Measurements from ENCODE around the gene RPS14. TPM values are rescaled to one million over a fixed set of nuclear protein-coding genes. Genes with fewer than 3 reads are reported as not detected.

The RPS14 gene
- total and polyA plus RNA-seq, 2 of the 8 experiments (the other 6 are each of a cell fraction or from before 2014, with no cell fraction given) = 2,548 to 6,423 TPM

DNA sequence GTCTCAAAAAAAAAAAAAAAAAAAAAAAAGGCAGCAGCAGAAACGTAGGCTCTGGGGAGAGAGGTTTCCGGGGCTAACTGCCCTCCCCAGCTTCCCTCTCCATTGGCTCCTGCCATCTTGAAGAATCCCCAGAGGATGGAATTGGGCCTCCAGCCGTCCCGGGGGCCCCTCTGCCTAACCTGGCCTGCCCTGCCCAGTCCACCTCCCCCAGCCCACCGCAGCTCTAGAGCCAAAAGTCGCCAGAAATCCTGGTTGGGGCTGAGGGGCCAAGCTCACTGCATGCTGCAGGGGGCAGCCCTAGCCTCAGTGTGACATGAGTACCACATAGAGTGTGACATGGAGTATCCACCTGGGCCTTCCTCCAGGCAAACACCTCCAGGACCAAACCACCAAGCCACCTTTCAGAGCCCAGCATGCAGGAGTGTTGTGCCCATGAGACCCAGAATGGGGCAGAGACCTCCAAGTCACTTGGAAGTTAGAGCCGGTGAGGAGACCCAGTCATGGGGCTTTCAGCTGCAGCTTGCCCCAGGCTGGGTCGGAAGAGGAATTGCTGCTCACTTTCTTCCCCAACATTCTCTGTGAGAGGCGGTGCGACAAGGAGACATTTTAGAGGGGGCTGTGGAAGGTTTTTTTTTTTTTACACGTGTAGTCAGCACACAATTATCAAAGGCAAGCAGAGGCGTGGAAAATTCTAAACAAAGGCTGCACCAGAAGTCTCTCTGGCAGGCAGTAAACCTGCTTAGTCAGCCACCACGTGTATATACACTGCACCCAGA lies 54.4 kb downstream of the RPS14 start:
- H3K14ac ChIP-seq (ENCODE audit: insufficient read length) = no peak overlapping the region
- H3K23me2 ChIP-seq (ENCODE audit: low read depth, low read length) = no peaks in the 10 kb centered on the region
- no peak overlapping the region for H4K91ac ChIP-seq (replicated peaks; ENCODE audit: insufficient read length, low read length)
- H2BK12ac ChIP-seq (ENCODE audit: low read depth, low read length) = no peak overlapping the region
- H2BK15ac ChIP-seq (ENCODE audit: low read length) = no peak overlapping the region
- H2BK20ac ChIP-seq (ENCODE audit: low read length) = no peak overlapping the region
- H4K20me1 ChIP-seq (replicated peaks in 1 of 2; ENCODE audit: control insufficient read depth in 1 of 2, insufficient read depth in 2 of 2, low read length in 2 of 2) = peaks cover 2 to 5% of the 10 kb centered on the region in 2 experiments
- no peak overlapping the region for H3K23ac ChIP-seq (ENCODE audit: insufficient read length)
- no peak overlapping the region for H3K18ac ChIP-seq (ENCODE audit: extremely low read depth, low read length)
- H3K4ac ChIP-seq (replicated peaks; ENCODE audit: insufficient read length, low read depth, low read length) = no peak overlapping the region
- no peak overlapping the region for H3K56ac ChIP-seq (replicated peaks; ENCODE audit: insufficient read length, low read depth, low read length)
- H2AK5ac ChIP-seq (ENCODE audit: low read depth, low read length) = no peak overlapping the region
- H3K9ac ChIP-seq (replicated peaks in 1 of 4; ENCODE audit: extremely low read depth in 1 of 4, low read depth in 3 of 4, low read length in 3 of 4) = no peak overlapping the region
- H3K4me1 ChIP-seq (replicated peaks in 1 of 4; ENCODE audit: control insufficient read depth in 3 of 4, insufficient read depth in 4 of 4, low read length in 3 of 4) = no peaks in the 10 kb centered on the region
- H3K79me2 ChIP-seq (ENCODE audit: control insufficient read depth in 1 of 2, insufficient read depth in 2 of 2, low read length in 2 of 2) = no peaks in the 10 kb centered on the region
- no peak overlapping the region for H2BK120ac ChIP-seq (replicated peaks; ENCODE audit: low read depth, low read length)
- H3K4me3 ChIP-seq (ENCODE audit: extremely low read depth in 1 of 4, insufficient read depth in 2 of 4, low read depth in 3 of 4, low read length in 4 of 4) = no peak overlapping the region
- no peak overlapping the region for H2AFZ ChIP-seq (ENCODE audit: low read length)
- CTCF ChIA-PET (ENCODE audit: partially characterized antibody) = interaction anchor here (0.6 to 16.9 kb wide), 11 partner anchors 11 to 169 kb away, joined by 3 to 274 read pairs (median 4); no protein-coding TSS in a partner anchor
- no peak overlapping the region for H4K5ac ChIP-seq (ENCODE audit: insufficient read length, low read depth, low read length)
- no peak overlapping the region for H2BK5ac ChIP-seq (ENCODE audit: low read depth, low read length)
- no peak for TF ChIP-seq SP2 (IDR thresholded peaks at IDR 0.05; ENCODE audit: low read length)
- no peak for TF ChIP-seq SP4 (IDR thresholded peaks at IDR 0.05; ENCODE audit: low read length)
- TF ChIP-seq SAP30 (IDR thresholded peaks at IDR 0.05; ENCODE audit: insufficient read depth, insufficient replicate concordance, low read length) = no peak
- peak in 1 of 2 experiments; percentile 28; a peak in 2 of 4 replicates for TF ChIP-seq RAD21 (IDR thresholded peaks at IDR 0.05 in 1 of 2, conservative IDR thresholded peaks at IDR 0.05 in 1 of 2; ENCODE audit: low read depth in 2 of 2, low read length in 2 of 2)
- TF ChIP-seq TCF12 (IDR thresholded peaks at IDR 0.05; ENCODE audit: low read depth, low read length) = no peak
- TF ChIP-seq RBBP5 (IDR thresholded peaks at IDR 0.05; ENCODE audit: borderline replicate concordance, low read depth, low read length) = no peak
- no peak for TF ChIP-seq SP1 (IDR thresholded peaks at IDR 0.05; ENCODE audit: low read depth, low read length)
- peak in 2 of 3 experiments; percentile 8 to 14; a peak in 2 of 4 replicates for TF ChIP-seq CTCF (IDR thresholded peaks at IDR 0.05; ENCODE audit: control extremely low read depth in 1 of 3, insufficient read depth in 1 of 3, low read depth in 1 of 3, low read length in 3 of 3)
- H3K27me3 ChIP-seq (replicated peaks in 1 of 4; ENCODE audit: control insufficient read depth in 3 of 4, extremely low read depth in 1 of 4, insufficient read depth in 3 of 4, low read length in 3 of 4) = no peaks in the 10 kb centered on the region
- FAIRE-seq = no peak
- no peaks in the 10 kb centered on the region for H3K9me3 ChIP-seq (ENCODE audit: insufficient read depth in 2 of 2, low read depth in 1 of 2, low read length in 1 of 2)
- H3K27ac ChIP-seq (ENCODE audit: low read depth, low read length) = no peak overlapping the region
- H4K8ac ChIP-seq (ENCODE audit: extremely low read depth, insufficient read depth, low read length) = peak overlapping the region; percentile 37; the same call in 1 of the 2 replicates
- peaks cover 59 to 94% (median 88%) of the 10 kb centered on the region in 4 experiments for H3K36me3 ChIP-seq (ENCODE audit: control insufficient read depth in 2 of 4, insufficient read depth in 4 of 4, low read length in 3 of 4)
- 94% methylated on average over 11 of the region's 13 CpGs; no CpG with 5 or more reads in 1 of the 2 experiments for WGBS, 2 experiments (ENCODE audit: extremely low coverage in 1 of 2, insufficient coverage in 1 of 2, insufficient read length in 1 of 2, insufficient replicate concordance in 2 of 2, low coverage in 1 of 2, low lambda C conversion rate in 2 of 2, missing lambda C conversion rate in 1 of 2)
- no peak overlapping the region for H3K4me2 ChIP-seq (ENCODE audit: insufficient read depth in 1 of 2, low read depth in 2 of 2, low read length in 2 of 2)
- POLR2A ChIA-PET (ENCODE audit: partially characterized antibody) = interaction anchor here (1.1 to 19.1 kb wide), 3 partner anchors 11 to 39 kb away, joined by 3 to 455 read pairs (median 31); partner anchors contain the start of gene TCOF1
- no peaks in the 10 kb centered on the region for H3K79me1 ChIP-seq (ENCODE audit: low read depth, low read length)
- no peak for DNase-seq (ENCODE audit: low read depth in 1 of 2, low spot score in 2 of 2)
